HepG2 (cell line): ENCODE results near the gene ZKSCAN5. TPM values are rescaled to one million over a fixed set of nuclear protein-coding genes. Genes with fewer than 3 reads are reported as not detected.
A peak's percentile ranks its signal among the peaks of the same experiment; 100 is the strongest.

ENCODE experiments used
- AKAP8 ChIP-seq: sonication (generic); formaldehyde crosslinking; IDR thresholded peaks from 2 replicates; pipeline ENCODE4 v1.5.1; 2020; ENCODE audit warnings: mild to moderate bottlenecking, missing genetic modification reagents
- ATF1 ChIP-seq: IDR thresholded peaks from 2 replicates; pipeline ENCODE4 v1.6.1; 2016; ENCODE audit warnings: mild to moderate bottlenecking, control low read depth
- ELF4 ChIP-seq: sonication (generic); formaldehyde crosslinking; IDR thresholded peaks from 2 replicates; pipeline ENCODE4 v1.5.0; 2020; ENCODE audit warnings: missing genetic modification reagents, mild to moderate bottlenecking, moderate library complexity, borderline replicate concordance
- GATA4 ChIP-seq: sonication (generic); IDR thresholded peaks from 2 replicates; pipeline ENCODE4 v1.6.1; 2016; ENCODE audit warnings: antibody characterized with exemption, low read depth, borderline replicate concordance
- HES4 ChIP-seq: sonication (generic); formaldehyde crosslinking; IDR thresholded peaks from 2 replicates; pipeline ENCODE4 v1.9.0; 2021; ENCODE audit warnings: mild to moderate bottlenecking, missing genetic modification reagents, borderline replicate concordance
- HOXA3 ChIP-seq: sonication (generic); formaldehyde crosslinking; IDR thresholded peaks from 2 replicates; pipeline ENCODE4 v1.5.0; 2020; ENCODE audit warnings: missing genetic modification reagents
- IKZF1 ChIP-seq: fragments of 450-650 bp; IDR thresholded peaks from 2 replicates; pipeline ENCODE4 v1.7.1; 2016
- KDM5A ChIP-seq: fragments of 200-600 bp; sonication (generic); IDR thresholded peaks from 2 replicates; pipeline ENCODE4 v1.7.0; 2018; ENCODE audit warnings: antibody characterized with exemption, mild to moderate bottlenecking, low read length, borderline replicate concordance
- RBM39 ChIP-seq: fragments of 200-400 bp; formaldehyde crosslinking; IDR thresholded peaks from one replicate; pipeline ENCODE4 v1.6.1; 2018; ENCODE audit warnings: antibody characterized with exemption, mild to moderate bottlenecking, low read depth, low read length; ENCODE audit not compliant: poor library complexity, severe bottlenecking
- RXRA ChIP-seq: sonication (generic); formaldehyde crosslinking; IDR thresholded peaks from 2 replicates; pipeline ENCODE4 v1.5.1; 2020; ENCODE audit warnings: missing genetic modification reagents
- SALL1 ChIP-seq: sonication (generic); formaldehyde crosslinking; IDR thresholded peaks from 2 replicates; pipeline ENCODE4 v1.8.0; 2022; ENCODE audit warnings: mild to moderate bottlenecking, missing genetic modification reagents
- SPEN ChIP-seq: sonication (generic); formaldehyde crosslinking; IDR thresholded peaks from 2 replicates; pipeline ENCODE4 v1.5.1; 2020; ENCODE audit warnings: low read depth, mild to moderate bottlenecking, missing genetic modification reagents
- ZEB1 ChIP-seq: IDR thresholded peaks from 2 replicates; pipeline ENCODE4 v1.6.1; 2012; ENCODE audit warnings: mild to moderate bottlenecking, low read depth, inconsistent platforms; ENCODE audit not compliant: insufficient replicate concordance
- ZNF136 ChIP-seq: sonication (generic); formaldehyde crosslinking; IDR thresholded peaks from 2 replicates; pipeline ENCODE4 v1.8.1; 2022; ENCODE audit warnings: low read depth, mild to moderate bottlenecking, moderate library complexity, missing genetic modification reagents
- ZNF234 ChIP-seq: sonication (generic); formaldehyde crosslinking; conservative IDR thresholded peaks from 2 replicates; pipeline ENCODE4 v1.5.1; 2020; ENCODE audit warnings: mild to moderate bottlenecking, missing genetic modification reagents
- ZNF296 ChIP-seq: sonication (generic); formaldehyde crosslinking; conservative IDR thresholded peaks from 2 replicates; pipeline ENCODE4 v1.5.0; 2020; ENCODE audit warnings: mild to moderate bottlenecking, missing genetic modification reagents
- ZNF430 ChIP-seq: sonication (generic); formaldehyde crosslinking; IDR thresholded peaks from 2 replicates; pipeline ENCODE4 v1.9.0; 2021; ENCODE audit warnings: mild to moderate bottlenecking, missing genetic modification reagents
- polyA plus RNA-seq, 8 experiments: library from polyadenylated mRNA; depleted of rRNA in 3 of 8; stranded (reverse) in 7 of 8; unstranded in 1 of 8; fragments of >200 nt; fragmentation: Illumina TruSeq in 4 of 8; extraction: Trizol in 4 of 8; gene quantifications; 2 replicates each; pipeline versions ENCODE4 v1.2.1 to v1.2.3, GENCODE V29; 2011 to 2016; ENCODE audit warnings: low read depth in 4 of 8, missing spikeins in 1 of 8, mixed read lengths in 1 of 8; ENCODE audit not compliant: insufficient read depth in 1 of 8
- total RNA-seq, 5 experiments: library from RNA; depleted of rRNA; stranded (reverse); fragments of >200 nt; fragmentation: Illumina TruSeq; extraction: Trizol; gene quantifications; 2 replicates each; pipeline ENCODE4 v1.2.3, GENCODE V29; 2016; ENCODE audit warnings: low read depth in 1 of 5
- TF ChIP-seq, protein P1 (sequence below): sonication (generic); formaldehyde crosslinking; IDR thresholded peaks from 2 replicates; pipeline ENCODE4 v1.4.0; 2020; ENCODE audit warnings: missing genetic modification reagents, borderline replicate concordance
- TF ChIP-seq, protein P2 (sequence below): sonication (generic); formaldehyde crosslinking; IDR thresholded peaks from 2 replicates; pipeline ENCODE4 v1.9.0; 2022; ENCODE audit warnings: missing genetic modification reagents, mild to moderate bottlenecking, borderline replicate concordance
- TF ChIP-seq, protein P3 (sequence below): IDR thresholded peaks from 2 replicates; pipeline ENCODE4 v1.6.1; 2016; ENCODE audit warnings: low read depth
- TF ChIP-seq, protein P4 (sequence below): sonication (generic); formaldehyde crosslinking; IDR thresholded peaks from 2 replicates; pipeline ENCODE4 v1.8.1; 2023; ENCODE audit warnings: missing genetic modification reagents, inconsistent platforms, borderline replicate concordance
- TF ChIP-seq, protein P5 (sequence below): sonication (generic); formaldehyde crosslinking; IDR thresholded peaks from 2 replicates; pipeline ENCODE4 v1.5.1; 2020; ENCODE audit warnings: missing genetic modification reagents, mild to moderate bottlenecking, borderline replicate concordance

Gene ZKSCAN5
- total and polyA plus RNA-seq, 2 of the 13 experiments (the other 11 are each of a cell fraction or from before 2014, with no cell fraction given), result 5.5 to 11.7 TPM

DNA sequence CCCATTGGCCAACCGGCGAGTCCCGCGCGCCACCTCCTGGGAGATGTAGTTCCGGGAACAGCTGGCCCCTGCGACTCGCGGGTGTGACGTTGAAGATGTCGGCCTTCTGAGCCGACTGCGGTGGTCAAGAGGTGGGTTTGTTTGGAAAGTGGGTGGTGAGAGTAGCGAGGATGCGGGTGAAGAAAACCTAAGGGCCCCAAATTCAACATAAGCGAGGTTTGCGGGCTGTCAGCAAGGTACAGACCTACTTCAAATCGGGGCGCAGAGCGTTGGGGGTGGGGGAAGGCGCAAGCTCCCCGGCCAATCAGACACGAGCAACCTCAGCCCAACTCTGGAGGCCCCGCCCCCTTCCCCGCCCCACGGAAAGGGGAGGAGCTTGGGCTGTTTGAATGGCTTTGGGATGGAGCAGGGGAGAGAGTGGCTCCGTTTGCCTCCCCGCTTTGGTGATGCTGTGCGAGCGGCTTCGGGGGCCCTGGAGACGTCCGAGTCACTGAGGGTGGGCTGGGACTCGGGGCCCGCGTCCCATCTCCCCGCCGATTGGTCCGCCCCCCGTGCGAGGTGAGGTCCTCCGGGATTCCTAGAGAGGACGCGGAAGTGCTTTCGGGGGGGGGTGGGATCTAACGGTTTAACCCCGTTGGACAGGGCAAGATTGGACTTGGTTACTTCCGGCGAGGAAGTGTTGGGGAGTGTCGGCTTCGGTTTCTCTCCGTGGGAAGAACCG, at the start of gene ZKSCAN5 (continued):
- TF ChIP-seq IKZF1, result no peak
- TF ChIP-seq, protein P1, sequence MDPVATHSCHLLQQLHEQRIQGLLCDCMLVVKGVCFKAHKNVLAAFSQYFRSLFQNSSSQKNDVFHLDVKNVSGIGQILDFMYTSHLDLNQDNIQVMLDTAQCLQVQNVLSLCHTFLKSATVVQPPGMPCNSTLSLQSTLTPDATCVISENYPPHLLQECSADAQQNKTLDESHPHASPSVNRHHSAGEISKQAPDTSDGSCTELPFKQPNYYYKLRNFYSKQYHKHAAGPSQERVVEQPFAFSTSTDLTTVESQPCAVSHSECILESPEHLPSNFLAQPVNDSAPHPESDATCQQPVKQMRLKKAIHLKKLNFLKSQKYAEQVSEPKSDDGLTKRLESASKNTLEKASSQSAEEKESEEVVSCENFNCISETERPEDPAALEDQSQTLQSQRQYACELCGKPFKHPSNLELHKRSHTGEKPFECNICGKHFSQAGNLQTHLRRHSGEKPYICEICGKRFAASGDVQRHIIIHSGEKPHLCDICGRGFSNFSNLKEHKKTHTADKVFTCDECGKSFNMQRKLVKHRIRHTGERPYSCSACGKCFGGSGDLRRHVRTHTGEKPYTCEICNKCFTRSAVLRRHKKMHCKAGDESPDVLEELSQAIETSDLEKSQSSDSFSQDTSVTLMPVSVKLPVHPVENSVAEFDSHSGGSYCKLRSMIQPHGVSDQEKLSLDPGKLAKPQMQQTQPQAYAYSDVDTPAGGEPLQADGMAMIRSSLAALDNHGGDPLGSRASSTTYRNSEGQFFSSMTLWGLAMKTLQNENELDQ, result peak; percentile 32; the same call in 1 of the 2 replicates
- TF ChIP-seq ZNF296 (CRISPR knock-in tag), result no peak
- TF ChIP-seq KDM5A, result peak; percentile 90
- TF ChIP-seq RBM39, result peak; percentile 75
- TF ChIP-seq, protein P2, sequence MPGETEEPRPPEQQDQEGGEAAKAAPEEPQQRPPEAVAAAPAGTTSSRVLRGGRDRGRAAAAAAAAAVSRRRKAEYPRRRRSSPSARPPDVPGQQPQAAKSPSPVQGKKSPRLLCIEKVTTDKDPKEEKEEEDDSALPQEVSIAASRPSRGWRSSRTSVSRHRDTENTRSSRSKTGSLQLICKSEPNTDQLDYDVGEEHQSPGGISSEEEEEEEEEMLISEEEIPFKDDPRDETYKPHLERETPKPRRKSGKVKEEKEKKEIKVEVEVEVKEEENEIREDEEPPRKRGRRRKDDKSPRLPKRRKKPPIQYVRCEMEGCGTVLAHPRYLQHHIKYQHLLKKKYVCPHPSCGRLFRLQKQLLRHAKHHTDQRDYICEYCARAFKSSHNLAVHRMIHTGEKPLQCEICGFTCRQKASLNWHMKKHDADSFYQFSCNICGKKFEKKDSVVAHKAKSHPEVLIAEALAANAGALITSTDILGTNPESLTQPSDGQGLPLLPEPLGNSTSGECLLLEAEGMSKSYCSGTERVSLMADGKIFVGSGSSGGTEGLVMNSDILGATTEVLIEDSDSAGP (CRISPR knock-in tag), result peak; percentile 69; the same call in 1 of the 2 replicates
- TF ChIP-seq ELF4 (CRISPR knock-in tag), result peak; percentile 60; the same call in 1 of the 2 replicates
- TF ChIP-seq, protein P3, sequence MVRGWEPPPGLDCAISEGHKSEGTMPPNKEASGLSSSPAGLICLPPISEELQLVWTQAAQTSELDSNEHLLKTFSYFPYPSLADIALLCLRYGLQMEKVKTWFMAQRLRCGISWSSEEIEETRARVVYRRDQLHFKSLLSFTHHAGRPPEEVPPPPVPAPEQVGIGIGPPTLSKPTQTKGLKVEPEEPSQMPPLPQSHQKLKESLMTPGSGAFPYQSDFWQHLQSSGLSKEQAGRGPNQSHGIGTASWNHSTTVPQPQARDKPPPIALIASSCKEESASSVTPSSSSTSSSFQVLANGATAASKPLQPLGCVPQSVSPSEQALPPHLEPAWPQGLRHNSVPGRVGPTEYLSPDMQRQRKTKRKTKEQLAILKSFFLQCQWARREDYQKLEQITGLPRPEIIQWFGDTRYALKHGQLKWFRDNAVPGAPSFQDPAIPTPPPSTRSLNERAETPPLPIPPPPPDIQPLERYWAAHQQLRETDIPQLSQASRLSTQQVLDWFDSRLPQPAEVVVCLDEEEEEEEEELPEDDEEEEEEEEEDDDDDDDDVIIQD (CRISPR knock-in tag), result no peak
- peak; percentile 82 for TF ChIP-seq ATF1 (CRISPR knock-in tag)
- TF ChIP-seq, protein P4, sequence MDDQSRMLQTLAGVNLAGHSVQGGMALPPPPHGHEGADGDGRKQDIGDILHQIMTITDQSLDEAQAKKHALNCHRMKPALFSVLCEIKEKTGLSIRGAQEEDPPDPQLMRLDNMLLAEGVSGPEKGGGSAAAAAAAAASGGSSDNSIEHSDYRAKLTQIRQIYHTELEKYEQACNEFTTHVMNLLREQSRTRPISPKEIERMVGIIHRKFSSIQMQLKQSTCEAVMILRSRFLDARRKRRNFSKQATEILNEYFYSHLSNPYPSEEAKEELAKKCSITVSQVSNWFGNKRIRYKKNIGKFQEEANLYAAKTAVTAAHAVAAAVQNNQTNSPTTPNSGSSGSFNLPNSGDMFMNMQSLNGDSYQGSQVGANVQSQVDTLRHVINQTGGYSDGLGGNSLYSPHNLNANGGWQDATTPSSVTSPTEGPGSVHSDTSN (CRISPR knock-in tag), result no peak
- TF ChIP-seq, protein P5, sequence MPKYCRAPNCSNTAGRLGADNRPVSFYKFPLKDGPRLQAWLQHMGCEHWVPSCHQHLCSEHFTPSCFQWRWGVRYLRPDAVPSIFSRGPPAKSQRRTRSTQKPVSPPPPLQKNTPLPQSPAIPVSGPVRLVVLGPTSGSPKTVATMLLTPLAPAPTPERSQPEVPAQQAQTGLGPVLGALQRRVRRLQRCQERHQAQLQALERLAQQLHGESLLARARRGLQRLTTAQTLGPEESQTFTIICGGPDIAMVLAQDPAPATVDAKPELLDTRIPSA (CRISPR knock-in tag), result no peak; the same call in 1 of the 2 replicates
- peak; percentile 34; the same call in 1 of the 2 replicates for TF ChIP-seq GATA4
- peak; percentile 70; the same call in 1 of the 2 replicates for TF ChIP-seq ZNF430 (CRISPR knock-in tag)
- no peak for TF ChIP-seq HES4 (CRISPR knock-in tag)
- TF ChIP-seq SALL1 (CRISPR knock-in tag), result peak; percentile 59
- TF ChIP-seq RXRA (CRISPR knock-in tag), result peak; percentile 10; the same call in 1 of the 2 replicates
- TF ChIP-seq ZNF234 (CRISPR knock-in tag), result no peak; the same call in 1 of the 2 replicates
- peak; percentile 46 for TF ChIP-seq ZEB1
- TF ChIP-seq AKAP8 (CRISPR knock-in tag), result 0 out of 2 replicates have a peak, but pooled peaks have one; percentile 62
- peak; percentile 51; the same call in 1 of the 2 replicates for TF ChIP-seq HOXA3 (CRISPR knock-in tag)
- TF ChIP-seq ZNF136 (CRISPR knock-in tag), result 0 out of 2 replicates have a peak, but pooled peaks have one; percentile 22
- peak; percentile 77 for TF ChIP-seq SPEN (CRISPR knock-in tag)
